UCSD-AML1 (cell line): ENCODE measurements around the gene WASF3.

Experiments
- DNase-seq: peaks from one replicate; lab custom pipeline; 2025; ENCODE audit not compliant: unreplicated experiment; lab: John Stamatoyannopoulos, UW

WASF3 gene

GRCh38 chr13:26679411-26680122 is 122.1 kb downstream of the WASF3 start:
- no peak for DNase-seq

- DNase-seq = no peak
Measured at GRCh38 chr13:26680123-26680450, 122.6 kb downstream of the WASF3 start.

- no peak for DNase-seq
Measured at GRCh38 chr13:26680572-26680971, 123.1 kb downstream of the WASF3 start.

GRCh38 chr13:26681036-26681435 is 123.6 kb downstream of the WASF3 start:
- no peak for DNase-seq

- no peak for DNase-seq
Measured at GRCh38 chr13:26682606-26683005, 125.1 kb downstream of the WASF3 start.

GRCh38 chr13:26685606-26686005 is 128.1 kb downstream of the WASF3 start:
- DNase-seq = no peak

GRCh38 chr13:26686285-26686684 is 128.8 kb downstream of the WASF3 start:
- DNase-seq = no peak

GRCh38 chr13:26688286-26688685 is 130.8 kb downstream of the WASF3 start:
- no peak for DNase-seq

GRCh38 chr13:26688980-26689379 is 131.5 kb downstream of the WASF3 start:
- DNase-seq = no peak

- DNase-seq = no peak
Measured at GRCh38 chr13:26693749-26694463, 136.4 kb downstream of the WASF3 start.

- DNase-seq = no peak
Measured at GRCh38 chr13:26694609-26695359, 137.3 kb downstream of the WASF3 start.

GRCh38 chr13:26695360-26695705 is 137.8 kb downstream of the WASF3 start:
- DNase-seq = no peak

GRCh38 chr13:26695891-26696311 is 138.4 kb downstream of the WASF3 start:
- no peak for DNase-seq

- DNase-seq = no peak
Measured at GRCh38 chr13:26697069-26697955, 139.8 kb downstream of the WASF3 start.

- peak; percentile 79 for DNase-seq
Measured at GRCh38 chr13:26698392-26699196, 141.1 kb downstream of the WASF3 start.

- DNase-seq = no peak
Measured at GRCh38 chr13:26699197-26699490, 141.7 kb downstream of the WASF3 start.

GRCh38 chr13:26705536-26705935 is 148.1 kb downstream of the WASF3 start:
- DNase-seq = no peak

GRCh38 chr13:26706381-26706780 is 148.9 kb downstream of the WASF3 start:
- no peak for DNase-seq

GRCh38 chr13:26707122-26708006 is 149.9 kb downstream of the WASF3 start:
- peak; percentile 30 for DNase-seq

GRCh38 chr13:26708007-26708297 is 150.5 kb downstream of the WASF3 start:
- no peak for DNase-seq
